Panc1 (cell line): ENCODE measurements around the gene CFAP300. TPM values are rescaled to one million over a fixed set of nuclear protein-coding genes. Genes with fewer than 3 reads are reported as not detected.

Experiments
- ATAC-seq: fragments of 200-7000 bp; cut with Tn5 transposase; 2 replicates; pipeline ENCODE4 v1.9.1; 2020; ENCODE audit warnings: mild to moderate bottlenecking, moderate library complexity
- BruUV-seq: library from RNA; stranded (reverse); fragments of 400-500 nt; replicated peaks from 2 replicates; lab custom pipeline; 2021; lab: Mats Ljungman, UMichigan
- CTCF ChIA-PET: fragments of 300-600 bp; sonication (Branson Sonifier 250); formaldehyde crosslinking; loops from one replicate; lab custom pipeline; 2022; ENCODE audit warnings: antibody characterized with exemption; lab: Charles Lee
- POLR2A ChIA-PET: fragments of 300-600 bp; sonication (Branson Sonifier 250); formaldehyde crosslinking; loops from one replicate; lab custom pipeline; 2022; ENCODE audit warnings: antibody characterized with exemption; lab: Charles Lee
- DNase-seq: peaks from one replicate; pipeline ENCODE4 v3.0.0-alpha.2; 2010; ENCODE audit warnings: low read depth, low spot score
- H3K27ac ChIP-seq: 2 replicates; pipeline ENCODE4 v1.5.1; 2011; ENCODE audit warnings: mild to moderate bottlenecking, low read length, inconsistent platforms
- H3K27me3 ChIP-seq: fragments of 200-500 bp; sonication (Bioruptor generic); 2 replicates; pipeline ENCODE4 v1.6.0; 2014; ENCODE audit warnings: low read length, inconsistent platforms; ENCODE audit not compliant: control insufficient read depth, insufficient read depth
- H3K36me3 ChIP-seq: fragments of 200-500 bp; sonication (Bioruptor generic); 2 replicates; pipeline ENCODE4 v1.5.1; 2014; ENCODE audit warnings: inconsistent platforms, mild to moderate bottlenecking, low read length, moderate library complexity; ENCODE audit not compliant: control insufficient read depth, insufficient read depth
- H3K4me1 ChIP-seq: 2 replicates; pipeline ENCODE4 v1.5.1; 2011; ENCODE audit warnings: inconsistent platforms, mild to moderate bottlenecking, low read length, moderate library complexity; ENCODE audit not compliant: control insufficient read depth, insufficient read depth
- H3K4me3 ChIP-seq, 2 experiments: 2 replicates each; pipeline ENCODE4 v1.5.1; 2011 to 2012; ENCODE audit warnings: low read depth in 2 of 2, low read length in 2 of 2, mild to moderate bottlenecking in 2 of 2, inconsistent platforms in 1 of 2, moderate library complexity in 1 of 2
- H3K9me3 ChIP-seq: fragments of 200-500 bp; sonication (Bioruptor generic); 2 replicates; pipeline ENCODE4 v1.5.1; 2014; ENCODE audit warnings: low read depth, mild to moderate bottlenecking, inconsistent platforms, low read length, moderate library complexity; ENCODE audit not compliant: control insufficient read depth, insufficient read depth
- POLR2AphosphoS5 ChIP-seq: IDR thresholded peaks from 2 replicates; pipeline ENCODE4 v1.6.1; 2012; ENCODE audit warnings: mild to moderate bottlenecking, low read depth, low read length, moderate library complexity
- SIN3A ChIP-seq: IDR thresholded peaks from 2 replicates; pipeline ENCODE4 v1.6.1; 2012; ENCODE audit warnings: low read depth, mild to moderate bottlenecking, low read length, moderate library complexity, borderline replicate concordance; ENCODE audit not compliant: insufficient read depth
- TCF7L2 ChIP-seq: IDR thresholded peaks from 2 replicates; pipeline ENCODE4 v1.6.1; 2011; ENCODE audit warnings: mild to moderate bottlenecking, low read depth, low read length, inconsistent platforms
- in situ Hi-C: cut with HindIII; loops from 2 replicates; pipeline ENCODE4 v1.10.0; 2016; ENCODE audit warnings: low sequenced_read_pairs, low pct_unique_long_range_greater_than_20kb
- intact Hi-C: fragments of 100-400 bp; cut with micrococcal nuclease; formaldehyde crosslinking; loops from one replicate; pipeline ENCODE4 v1.10.0; 2022; ENCODE audit not compliant: unreplicated experiment
- total RNA-seq: library from RNA; stranded (reverse); gene quantifications from one replicate; pipeline ENCODE4 v1.2.1, GENCODE V29; 2021; ENCODE audit not compliant: unreplicated experiment
- TF ChIP-seq, protein P1 (sequence below), 2 experiments: IDR thresholded peaks; 2 replicates each; pipeline ENCODE4 v1.6.1; 2011 to 2012; ENCODE audit warnings: low read depth in 2 of 2, control low read depth in 1 of 2, low read length in 1 of 2, mild to moderate bottlenecking in 1 of 2, moderate library complexity in 1 of 2; ENCODE audit not compliant: insufficient read depth in 1 of 2
- TF ChIP-seq, protein P2 (sequence below): fragments of 450-650 bp; IDR thresholded peaks from 2 replicates; pipeline ENCODE4 v1.5.1; 2017; ENCODE audit warnings: mild to moderate bottlenecking

Gene CFAP300
- total RNA-seq, 1 experiment from 2014 or later, result 6.4 TPM

DNA sequence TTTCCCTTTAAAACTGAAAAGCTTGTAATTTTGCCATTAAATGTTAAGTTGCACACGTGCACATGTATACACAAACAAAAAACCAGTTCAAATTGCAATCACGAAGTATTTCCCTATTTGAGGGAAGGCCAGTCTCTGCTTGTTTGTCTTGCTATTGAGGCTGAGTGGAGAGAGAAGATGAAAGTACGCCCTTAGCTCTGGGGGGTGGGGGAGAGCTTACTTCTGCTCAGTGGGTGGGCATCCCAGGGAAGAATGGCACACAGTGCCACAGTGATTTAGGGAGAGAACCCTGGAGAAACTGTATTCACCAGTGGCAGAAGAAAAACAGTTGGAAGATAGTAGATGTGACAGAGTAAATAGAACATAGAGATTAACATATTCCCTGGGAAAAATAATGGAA, 71.7 kb downstream of the CFAP300 start:
- DNase-seq (no peak), ATAC-seq (no peak)
- Histone ChIP-seq H3K4me3 (no peak overlapping the region), H3K36me3 (peaks cover 32% of the 10 kb centered on the region), H3K4me1 (peaks cover 76% of the 10 kb centered on the region), H3K9me3 (no peaks in the 10 kb centered on the region), H3K27ac (peak overlapping the region; percentile 67), H3K27me3 (no peaks in the 10 kb centered on the region)
- BruUV-seq, result no TSS peak
- CTCF ChIA-PET, result interaction anchor here (0.8 kb wide), 1 partner anchor 135 kb away, joined by 3 read pairs; no protein-coding TSS in a partner anchor
- intact Hi-C loops (no loop called here), in situ Hi-C loops (no loop called here)
- TF ChIP-seq, protein P1, sequence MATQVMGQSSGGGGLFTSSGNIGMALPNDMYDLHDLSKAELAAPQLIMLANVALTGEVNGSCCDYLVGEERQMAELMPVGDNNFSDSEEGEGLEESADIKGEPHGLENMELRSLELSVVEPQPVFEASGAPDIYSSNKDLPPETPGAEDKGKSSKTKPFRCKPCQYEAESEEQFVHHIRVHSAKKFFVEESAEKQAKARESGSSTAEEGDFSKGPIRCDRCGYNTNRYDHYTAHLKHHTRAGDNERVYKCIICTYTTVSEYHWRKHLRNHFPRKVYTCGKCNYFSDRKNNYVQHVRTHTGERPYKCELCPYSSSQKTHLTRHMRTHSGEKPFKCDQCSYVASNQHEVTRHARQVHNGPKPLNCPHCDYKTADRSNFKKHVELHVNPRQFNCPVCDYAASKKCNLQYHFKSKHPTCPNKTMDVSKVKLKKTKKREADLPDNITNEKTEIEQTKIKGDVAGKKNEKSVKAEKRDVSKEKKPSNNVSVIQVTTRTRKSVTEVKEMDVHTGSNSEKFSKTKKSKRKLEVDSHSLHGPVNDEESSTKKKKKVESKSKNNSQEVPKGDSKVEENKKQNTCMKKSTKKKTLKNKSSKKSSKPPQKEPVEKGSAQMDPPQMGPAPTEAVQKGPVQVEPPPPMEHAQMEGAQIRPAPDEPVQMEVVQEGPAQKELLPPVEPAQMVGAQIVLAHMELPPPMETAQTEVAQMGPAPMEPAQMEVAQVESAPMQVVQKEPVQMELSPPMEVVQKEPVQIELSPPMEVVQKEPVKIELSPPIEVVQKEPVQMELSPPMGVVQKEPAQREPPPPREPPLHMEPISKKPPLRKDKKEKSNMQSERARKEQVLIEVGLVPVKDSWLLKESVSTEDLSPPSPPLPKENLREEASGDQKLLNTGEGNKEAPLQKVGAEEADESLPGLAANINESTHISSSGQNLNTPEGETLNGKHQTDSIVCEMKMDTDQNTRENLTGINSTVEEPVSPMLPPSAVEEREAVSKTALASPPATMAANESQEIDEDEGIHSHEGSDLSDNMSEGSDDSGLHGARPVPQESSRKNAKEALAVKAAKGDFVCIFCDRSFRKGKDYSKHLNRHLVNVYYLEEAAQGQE (IDR thresholded peaks at IDR 0.05; ENCODE audit: insufficient read depth in 1 of 2, low read depth in 2 of 2, low read length in 1 of 2), result no peak
- TF ChIP-seq TCF7L2 (no peak), SIN3A (no peak), POLR2AphosphoS5 (no peak)
- TF ChIP-seq, protein P2, sequence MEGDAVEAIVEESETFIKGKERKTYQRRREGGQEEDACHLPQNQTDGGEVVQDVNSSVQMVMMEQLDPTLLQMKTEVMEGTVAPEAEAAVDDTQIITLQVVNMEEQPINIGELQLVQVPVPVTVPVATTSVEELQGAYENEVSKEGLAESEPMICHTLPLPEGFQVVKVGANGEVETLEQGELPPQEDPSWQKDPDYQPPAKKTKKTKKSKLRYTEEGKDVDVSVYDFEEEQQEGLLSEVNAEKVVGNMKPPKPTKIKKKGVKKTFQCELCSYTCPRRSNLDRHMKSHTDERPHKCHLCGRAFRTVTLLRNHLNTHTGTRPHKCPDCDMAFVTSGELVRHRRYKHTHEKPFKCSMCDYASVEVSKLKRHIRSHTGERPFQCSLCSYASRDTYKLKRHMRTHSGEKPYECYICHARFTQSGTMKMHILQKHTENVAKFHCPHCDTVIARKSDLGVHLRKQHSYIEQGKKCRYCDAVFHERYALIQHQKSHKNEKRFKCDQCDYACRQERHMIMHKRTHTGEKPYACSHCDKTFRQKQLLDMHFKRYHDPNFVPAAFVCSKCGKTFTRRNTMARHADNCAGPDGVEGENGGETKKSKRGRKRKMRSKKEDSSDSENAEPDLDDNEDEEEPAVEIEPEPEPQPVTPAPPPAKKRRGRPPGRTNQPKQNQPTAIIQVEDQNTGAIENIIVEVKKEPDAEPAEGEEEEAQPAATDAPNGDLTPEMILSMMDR, result no peak
- POLR2A ChIA-PET, result no interaction called here

DNA sequence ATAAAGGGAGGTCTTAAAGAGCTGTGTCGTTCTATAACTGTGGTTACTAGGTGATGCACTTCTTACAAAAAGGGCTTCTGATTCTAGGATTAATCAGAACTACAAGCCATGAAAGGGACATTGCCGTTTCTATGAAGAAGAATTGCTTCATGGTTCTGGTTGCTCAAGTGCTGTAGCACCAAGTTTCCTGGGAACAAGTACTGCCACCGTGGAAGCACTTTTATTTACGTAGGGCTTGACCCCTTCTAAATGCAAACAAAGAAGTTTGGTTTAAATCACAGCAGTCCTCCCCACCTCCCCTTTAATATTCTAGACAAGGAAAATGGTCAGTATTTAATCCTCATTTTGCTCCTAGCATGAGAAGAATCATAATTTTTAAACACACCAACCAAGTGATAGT, 72.8 kb downstream of the CFAP300 start:
- no peaks in the 10 kb centered on the region for H3K9me3 ChIP-seq
- in situ Hi-C loops (no loop called here), intact Hi-C loops (no loop called here)
- no peak overlapping the region for H3K4me3 ChIP-seq
- H3K4me1 ChIP-seq, result peaks cover 66% of the 10 kb centered on the region
- H3K27me3 ChIP-seq, result no peaks in the 10 kb centered on the region
- BruUV-seq, result no TSS peak
- TF ChIP-seq TCF7L2, result no peak
- no peak for TF ChIP-seq SIN3A
- no peak for TF ChIP-seq POLR2AphosphoS5
- TF ChIP-seq, protein P1 (IDR thresholded peaks at IDR 0.05; ENCODE audit: insufficient read depth in 1 of 2, low read depth in 2 of 2, low read length in 1 of 2), result no peak
- TF ChIP-seq, protein P2, result no peak
- ATAC-seq (peak; percentile 61), DNase-seq (no peak)
- CTCF ChIA-PET, result interaction anchor here (0.8 kb wide), 1 partner anchor 134 kb away, joined by 3 read pairs; no protein-coding TSS in a partner anchor
- POLR2A ChIA-PET, result interaction anchor here (0.7 to 1.2 kb wide), 2 partner anchors 26 to 72 kb away, joined by 3 to 5 read pairs; partner anchors contain the start of gene CFAP300
- H3K36me3 ChIP-seq, result peaks cover 24% of the 10 kb centered on the region
- peak overlapping the region; percentile 67 for H3K27ac ChIP-seq
